ENCODE results near the gene HAUS7.

The HAUS7 gene

DNA sequence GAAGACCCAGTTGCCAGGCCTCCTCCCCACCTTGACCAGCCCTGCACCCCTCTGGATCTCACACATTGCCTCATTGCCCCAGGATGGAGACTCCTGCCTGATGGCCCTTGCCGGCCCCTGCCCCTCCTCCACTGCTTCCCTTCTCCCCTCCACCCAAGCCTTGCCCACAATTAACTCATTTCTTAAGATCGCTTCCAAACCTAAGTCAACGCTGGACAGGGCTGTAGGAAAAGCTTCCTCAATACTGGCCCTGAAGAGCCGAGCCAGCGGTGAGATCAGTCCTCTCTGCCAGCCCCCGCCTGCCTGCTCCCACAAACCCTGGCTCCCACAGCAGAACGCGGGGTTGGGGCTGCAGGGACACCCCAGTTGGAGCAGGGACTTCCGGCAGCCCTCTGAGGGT is 7.5 kb upstream of the HAUS7 start:
- peaks cover 14% of the 10 kb centered on the region for H3K4me1 ChIP-seq (ENCODE audit: control insufficient read depth, insufficient read depth, low read depth, low read length)
- H3K4ac ChIP-seq (ENCODE audit: low read depth in 1 of 2, low read length in 2 of 2): no peak overlapping the region

GRCh38 chrX:153477364-153477857 is 7.0 kb upstream of the HAUS7 start:
- Histone ChIP-seq H2AFZ (ENCODE audit: low read depth, low read length) (no peak overlapping the region), H3K9me3 (ENCODE audit: control insufficient read depth, low read length) (no peaks in the 10 kb centered on the region), H3K18ac (ENCODE audit: low read depth in 1 of 2, low read length in 2 of 2) (peak overlapping the region in 1 of 2 experiments; percentile 88), H3K4me3 (ENCODE audit: insufficient read depth in 1 of 2, low read depth in 1 of 2, low read length in 2 of 2) (peak overlapping the region in 1 of 2 experiments; percentile 24), H3K4ac (ENCODE audit: low read depth in 1 of 2, low read length in 2 of 2) (no peak overlapping the region), H2BK15ac (ENCODE audit: low read depth, poor library complexity, severe bottlenecking) (peak overlapping the region; percentile 19), H4K91ac (ENCODE audit: low read length) (peak overlapping the region; percentile 69), H3K9ac (ENCODE audit: low read length) (peak overlapping the region; percentile 9), H2AK5ac (ENCODE audit: low read length, severe bottlenecking) (no peak overlapping the region), H4K8ac (ENCODE audit: low read length) (no peak overlapping the region), H2BK120ac (ENCODE audit: low read depth, low read length) (no peak overlapping the region), H3K36me3 (ENCODE audit: control insufficient read depth in 1 of 2, insufficient read depth in 2 of 2, low read depth in 1 of 2, low read length in 2 of 2) (no peaks in the 10 kb centered on the region), H3K4me2 (ENCODE audit: low read length, poor library complexity, severe bottlenecking) (no peak overlapping the region), H2BK12ac (ENCODE audit: low read length in 2 of 2) (peak overlapping the region in 1 of 2 experiments; percentile 67), H2BK5ac (ENCODE audit: low read depth, low read length, poor library complexity, severe bottlenecking) (no peak overlapping the region), H3K23ac (ENCODE audit: low read length in 2 of 2) (no peak overlapping the region), H3K79me1 (replicated peaks; ENCODE audit: low read length, poor library complexity, severe bottlenecking) (no peaks in the 10 kb centered on the region), H3K27ac (ENCODE audit: low read length, poor library complexity, severe bottlenecking) (no peak overlapping the region), H3K27me3 (ENCODE audit: control insufficient read depth in 1 of 2, insufficient read depth in 1 of 2, low read length in 2 of 2) (peaks cover 0 to 4% of the 10 kb centered on the region in 2 experiments), H3K14ac (ENCODE audit: low read length in 2 of 2) (no peak overlapping the region), H3K4me1 (ENCODE audit: control insufficient read depth, insufficient read depth, low read depth, low read length) (peaks cover 14% of the 10 kb centered on the region)
- WGBS: 70% methylated on average over 11 of the region's 11 CpGs
- DNase-seq: no peak

More for the DNA sequence above, 7.5 kb upstream of the HAUS7 start:
- WGBS: 88% methylated on average over 9 of the region's 9 CpGs
- Histone ChIP-seq H3K36me3 (ENCODE audit: control insufficient read depth in 1 of 2, insufficient read depth in 2 of 2, low read depth in 1 of 2, low read length in 2 of 2) (no peaks in the 10 kb centered on the region), H2BK15ac (ENCODE audit: low read depth, poor library complexity, severe bottlenecking) (no peak overlapping the region), H2BK12ac (ENCODE audit: low read length in 2 of 2) (no peak overlapping the region), H3K4me2 (ENCODE audit: low read length, poor library complexity, severe bottlenecking) (no peak overlapping the region), H2AK5ac (ENCODE audit: low read length, severe bottlenecking) (no peak overlapping the region), H3K79me1 (replicated peaks; ENCODE audit: low read length, poor library complexity, severe bottlenecking) (no peaks in the 10 kb centered on the region), H3K14ac (ENCODE audit: low read length in 2 of 2) (no peak overlapping the region), H3K9me3 (ENCODE audit: control insufficient read depth, low read length) (no peaks in the 10 kb centered on the region), H2AFZ (ENCODE audit: low read depth, low read length) (no peak overlapping the region), H3K4me3 (ENCODE audit: insufficient read depth in 1 of 2, low read depth in 1 of 2, low read length in 2 of 2) (no peak overlapping the region), H3K9ac (ENCODE audit: low read length) (no peak overlapping the region), H4K8ac (ENCODE audit: low read length) (no peak overlapping the region), H4K91ac (ENCODE audit: low read length) (no peak overlapping the region), H2BK5ac (ENCODE audit: low read depth, low read length, poor library complexity, severe bottlenecking) (no peak overlapping the region), H3K27ac (ENCODE audit: low read length, poor library complexity, severe bottlenecking) (no peak overlapping the region), H3K27me3 (ENCODE audit: control insufficient read depth in 1 of 2, insufficient read depth in 1 of 2, low read length in 2 of 2) (peaks cover 0 to 4% of the 10 kb centered on the region in 2 experiments), H3K23ac (ENCODE audit: low read length in 2 of 2) (no peak overlapping the region), H2BK120ac (ENCODE audit: low read depth, low read length) (no peak overlapping the region), H3K18ac (ENCODE audit: low read depth in 1 of 2, low read length in 2 of 2) (no peak overlapping the region)
- DNase-seq: no peak

GRCh38 chrX:153476666-153477363 is 6.4 kb upstream of the HAUS7 start:
- H2BK12ac ChIP-seq (ENCODE audit: low read length in 2 of 2): no peak overlapping the region
- H3K23ac ChIP-seq (ENCODE audit: low read length in 2 of 2): no peak overlapping the region
- H2AFZ ChIP-seq (ENCODE audit: low read depth, low read length): no peak overlapping the region
- peaks cover 0 to 4% of the 10 kb centered on the region in 2 experiments for H3K27me3 ChIP-seq (ENCODE audit: control insufficient read depth in 1 of 2, insufficient read depth in 1 of 2, low read length in 2 of 2)
- peak overlapping the region; percentile 9 for H3K9ac ChIP-seq (ENCODE audit: low read length)
- H4K91ac ChIP-seq (ENCODE audit: low read length): peak overlapping the region; percentile 69
- H2BK15ac ChIP-seq (ENCODE audit: low read depth, poor library complexity, severe bottlenecking): peak overlapping the region; percentile 19
- no peak overlapping the region for H3K14ac ChIP-seq (ENCODE audit: low read length in 2 of 2)
- peak overlapping the region in 1 of 2 experiments; percentile 24 for H3K4me3 ChIP-seq (ENCODE audit: insufficient read depth in 1 of 2, low read depth in 1 of 2, low read length in 2 of 2)
- no peak overlapping the region for H2BK5ac ChIP-seq (ENCODE audit: low read depth, low read length, poor library complexity, severe bottlenecking)
- H3K79me1 ChIP-seq (replicated peaks; ENCODE audit: low read length, poor library complexity, severe bottlenecking): no peaks in the 10 kb centered on the region
- no peak overlapping the region for H2AK5ac ChIP-seq (ENCODE audit: low read length, severe bottlenecking)
- no peak overlapping the region for H3K4me2 ChIP-seq (ENCODE audit: low read length, poor library complexity, severe bottlenecking)
- WGBS: 44% methylated on average over 9 of the region's 16 CpGs
- no peak for DNase-seq
- peak overlapping the region; percentile 32 to 33 for H3K18ac ChIP-seq (ENCODE audit: low read depth in 1 of 2, low read length in 2 of 2)
- H2BK120ac ChIP-seq (ENCODE audit: low read depth, low read length): peak overlapping the region; percentile 49
- H4K8ac ChIP-seq (ENCODE audit: low read length): peak overlapping the region; percentile 75
- no peak overlapping the region for H3K27ac ChIP-seq (ENCODE audit: low read length, poor library complexity, severe bottlenecking)
- H3K9me3 ChIP-seq (ENCODE audit: control insufficient read depth, low read length): no peaks in the 10 kb centered on the region
- no peak overlapping the region for H3K4ac ChIP-seq (ENCODE audit: low read depth in 1 of 2, low read length in 2 of 2)
- H3K36me3 ChIP-seq (ENCODE audit: control insufficient read depth in 1 of 2, insufficient read depth in 2 of 2, low read depth in 1 of 2, low read length in 2 of 2): no peaks in the 10 kb centered on the region
- peaks cover 16% of the 10 kb centered on the region for H3K4me1 ChIP-seq (ENCODE audit: control insufficient read depth, insufficient read depth, low read depth, low read length)

GRCh38 chrX:153475751-153476281 is 5.4 kb upstream of the HAUS7 start:
- no peak overlapping the region for H4K8ac ChIP-seq (ENCODE audit: low read length)
- no peak overlapping the region for H2BK120ac ChIP-seq (ENCODE audit: low read depth, low read length)
- H3K36me3 ChIP-seq (ENCODE audit: control insufficient read depth in 1 of 2, insufficient read depth in 2 of 2, low read depth in 1 of 2, low read length in 2 of 2): no peaks in the 10 kb centered on the region
- no peak overlapping the region for H2BK5ac ChIP-seq (ENCODE audit: low read depth, low read length, poor library complexity, severe bottlenecking)
- H2BK12ac ChIP-seq (ENCODE audit: low read length in 2 of 2): no peak overlapping the region
- H3K14ac ChIP-seq (ENCODE audit: low read length in 2 of 2): no peak overlapping the region
- H3K4me1 ChIP-seq (ENCODE audit: control insufficient read depth, insufficient read depth, low read depth, low read length): peaks cover 25% of the 10 kb centered on the region
- no peak overlapping the region for H2AK5ac ChIP-seq (ENCODE audit: low read length, severe bottlenecking)
- no peak overlapping the region for H3K9ac ChIP-seq (ENCODE audit: low read length)
- no peaks in the 10 kb centered on the region for H3K9me3 ChIP-seq (ENCODE audit: control insufficient read depth, low read length)
- H3K4me2 ChIP-seq (ENCODE audit: low read length, poor library complexity, severe bottlenecking): no peak overlapping the region
- H2BK15ac ChIP-seq (ENCODE audit: low read depth, poor library complexity, severe bottlenecking): no peak overlapping the region
- H3K4me3 ChIP-seq (ENCODE audit: insufficient read depth in 1 of 2, low read depth in 1 of 2, low read length in 2 of 2): no peak overlapping the region
- H3K4ac ChIP-seq (ENCODE audit: low read depth in 1 of 2, low read length in 2 of 2): no peak overlapping the region
- H4K91ac ChIP-seq (ENCODE audit: low read length): no peak overlapping the region
- H3K79me1 ChIP-seq (replicated peaks; ENCODE audit: low read length, poor library complexity, severe bottlenecking): no peaks in the 10 kb centered on the region
- H3K27me3 ChIP-seq (ENCODE audit: control insufficient read depth in 1 of 2, insufficient read depth in 1 of 2, low read length in 2 of 2): peaks cover 0 to 4% of the 10 kb centered on the region in 2 experiments
- H3K23ac ChIP-seq (ENCODE audit: low read length in 2 of 2): no peak overlapping the region
- no peak overlapping the region for H2AFZ ChIP-seq (ENCODE audit: low read depth, low read length)
- H3K18ac ChIP-seq (ENCODE audit: low read depth in 1 of 2, low read length in 2 of 2): peak overlapping the region in 1 of 2 experiments; percentile 57
- no peak for DNase-seq
- 89% methylated on average over 11 of the region's 11 CpGs for WGBS
- no peak overlapping the region for H3K27ac ChIP-seq (ENCODE audit: low read length, poor library complexity, severe bottlenecking)

Data from mesenchymal stem cell (in vitro differentiated cells and primary cell).